Adipocyte (in vitro differentiated cells): ENCODE measurements around the gene KRTAP22-1.

Source experiments
- DNase-seq: peaks from one replicate; pipeline ENCODE4 v3.0.0-alpha.2; 2015; ENCODE audit warnings: low read depth
- H3K27me3 ChIP-seq: replicated peaks from 2 replicates; pipeline ENCODE4 v1.7.0; 2013; ENCODE audit warnings: mild to moderate bottlenecking, low read length, moderate library complexity; ENCODE audit not compliant: control insufficient read depth, insufficient read depth
- H3K36me3 ChIP-seq: 2 replicates; pipeline ENCODE4 v1.7.0; 2013; ENCODE audit warnings: low read length, mild to moderate bottlenecking, moderate library complexity; ENCODE audit not compliant: control insufficient read depth, insufficient read depth, severe bottlenecking
- H3K4me1 ChIP-seq: 2 replicates; pipeline ENCODE4 v1.7.0; 2013; ENCODE audit warnings: mild to moderate bottlenecking, low read length, moderate library complexity; ENCODE audit not compliant: control insufficient read depth, insufficient read depth
- H3K4me3 ChIP-seq: 2 replicates; pipeline ENCODE4 v1.7.0; 2013; ENCODE audit warnings: mild to moderate bottlenecking, low read length, moderate library complexity
- H3K9ac ChIP-seq: 2 replicates; pipeline ENCODE4 v1.7.0; 2013; ENCODE audit warnings: mild to moderate bottlenecking, low read length, moderate library complexity
- H3K9me3 ChIP-seq: 2 replicates; pipeline ENCODE4 v1.7.0; 2013; ENCODE audit warnings: mild to moderate bottlenecking, low read length, moderate library complexity; ENCODE audit not compliant: control insufficient read depth

KRTAP22-1 gene

DNA sequence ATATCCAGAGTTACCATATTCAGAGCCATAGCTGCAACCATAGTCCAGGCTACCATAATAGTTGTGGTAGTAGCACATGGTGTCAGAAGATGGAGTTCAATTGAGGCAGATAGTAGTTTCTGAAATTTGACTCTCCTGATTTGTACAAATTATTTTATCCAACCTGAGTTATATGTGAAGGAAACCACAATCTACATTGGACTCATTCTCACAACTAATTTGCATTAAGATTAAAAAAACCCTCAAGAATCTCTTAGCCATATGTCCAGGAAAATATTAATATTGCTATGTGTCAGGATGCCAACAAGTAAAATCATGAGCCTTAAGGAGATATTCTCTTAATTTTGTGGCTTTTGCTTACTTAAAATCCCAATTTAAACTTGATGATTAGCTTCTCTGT, 10.6 kb upstream of the KRTAP22-1 start, which contains the start of gene KRTAP22-2:
Gene KRTAP22-2 (minus strand): TSS at position 101 of the 400 bp plus-strand sequence.
- H3K36me3 ChIP-seq, result no peaks in the 10 kb centered on the region
- H3K9ac ChIP-seq, result no peak within 1 kb of the TSS
- no peaks in the 10 kb centered on the region for H3K27me3 ChIP-seq
- no peak for DNase-seq
- H3K4me3 ChIP-seq, result no peak within 1 kb of the TSS
- no peaks in the 10 kb centered on the region for H3K9me3 ChIP-seq
- no peaks in the 10 kb centered on the region for H3K4me1 ChIP-seq

DNA sequence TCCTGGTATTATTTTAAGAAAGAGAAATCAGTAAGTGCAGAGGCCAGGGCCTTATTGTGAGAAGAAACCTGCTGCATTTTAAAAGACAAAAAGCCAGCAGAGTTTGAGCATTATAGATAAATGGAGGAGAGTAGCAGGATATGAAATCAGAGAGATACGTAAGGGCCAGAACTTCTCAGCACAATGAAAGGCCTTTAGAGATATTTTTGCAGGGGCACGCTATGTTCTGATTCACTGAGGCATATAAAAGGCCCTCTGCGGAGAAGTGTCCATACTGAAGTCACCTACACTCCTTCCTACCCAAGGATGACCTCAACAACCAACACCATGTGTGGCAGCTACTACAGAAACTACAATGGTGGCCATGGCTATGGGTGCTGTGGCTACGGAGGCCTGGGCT, 8.7 kb upstream of the KRTAP22-1 start, which contains the start of gene KRTAP6-3:
Gene KRTAP6-3 (plus strand): TSS at position 301 of the 400 bp plus-strand sequence. CDS start 6 bp downstream, at position 307.
- Histone ChIP-seq H3K4me3 (no peak within 1 kb of the TSS), H3K27me3 (no peaks in the 10 kb centered on the region), H3K4me1 (no peaks in the 10 kb centered on the region), H3K36me3 (no peaks in the 10 kb centered on the region), H3K9me3 (no peaks in the 10 kb centered on the region), H3K9ac (no peak within 1 kb of the TSS)
- DNase-seq, result no peak

DNA sequence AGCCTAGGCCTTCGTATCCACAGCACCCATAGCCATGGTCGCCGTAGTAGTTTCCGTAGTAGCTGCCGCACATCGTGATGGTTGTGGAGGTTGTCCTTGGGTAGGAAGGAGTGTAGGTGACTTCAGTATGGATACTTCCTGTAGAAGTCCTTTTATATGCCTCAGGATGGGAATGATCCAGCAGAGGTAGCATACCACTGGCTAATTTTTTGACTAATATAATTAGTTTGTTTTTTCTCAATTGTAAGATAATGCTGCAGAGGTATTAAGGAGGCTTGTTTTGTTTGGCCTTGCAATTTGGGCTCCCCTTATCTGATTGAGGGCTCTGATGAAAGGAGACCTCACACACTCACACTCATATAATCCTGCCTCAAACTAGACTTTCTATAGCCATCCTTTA, 2.1 kb upstream of the KRTAP22-1 start, which contains the start of gene KRTAP6-2:
Gene KRTAP6-2 (minus strand): TSS at position 101 of the 400 bp plus-strand sequence. CDS start 28 bp downstream, at position 73.
- Histone ChIP-seq H3K27me3 (no peaks in the 10 kb centered on the region), H3K9me3 (no peaks in the 10 kb centered on the region)
- no peak for DNase-seq

GRCh38 chr21:30605968-30606367, 5.1 kb downstream of the KRTAP22-1 start:
- no peaks in the 10 kb centered on the region for H3K36me3 ChIP-seq
- H3K9me3 ChIP-seq, result no peaks in the 10 kb centered on the region
- DNase-seq, result no peak
- H3K9ac ChIP-seq, result no peak overlapping the region
- H3K4me3 ChIP-seq, result no peak overlapping the region
- H3K27me3 ChIP-seq, result no peaks in the 10 kb centered on the region
- H3K4me1 ChIP-seq, result no peaks in the 10 kb centered on the region

More for the DNA sequence above, 2.1 kb upstream of the KRTAP22-1 start, which contains the start of gene KRTAP6-2:
- Histone ChIP-seq H3K36me3 (no peaks in the 10 kb centered on the region), H3K4me3 (no peak within 1 kb of the TSS), H3K4me1 (no peaks in the 10 kb centered on the region), H3K9ac (no peak within 1 kb of the TSS)

DNA sequence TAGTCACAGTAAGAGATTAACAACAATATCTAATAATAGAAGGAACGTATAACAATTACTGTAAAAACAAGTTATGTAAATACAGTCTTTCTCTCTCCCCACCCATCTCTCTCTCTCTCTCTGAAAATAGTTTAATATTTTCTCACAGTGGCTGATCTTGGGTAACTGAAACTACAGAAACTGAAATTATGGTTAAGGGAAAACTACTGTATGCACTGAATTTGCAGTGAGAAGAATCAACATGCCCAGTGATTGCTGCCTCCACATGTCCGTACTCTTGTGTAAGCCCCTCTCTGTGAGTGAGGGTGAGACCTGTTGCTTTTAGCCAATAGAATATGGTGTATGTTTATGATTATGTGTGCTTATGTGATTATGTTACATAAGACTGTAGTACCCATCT, 11.2 kb downstream of the KRTAP22-1 start:
- no peak for DNase-seq
- Histone ChIP-seq H3K9ac (no peak overlapping the region), H3K27me3 (no peaks in the 10 kb centered on the region), H3K4me3 (no peak overlapping the region), H3K4me1 (no peaks in the 10 kb centered on the region), H3K36me3 (no peaks in the 10 kb centered on the region), H3K9me3 (no peaks in the 10 kb centered on the region)

DNA sequence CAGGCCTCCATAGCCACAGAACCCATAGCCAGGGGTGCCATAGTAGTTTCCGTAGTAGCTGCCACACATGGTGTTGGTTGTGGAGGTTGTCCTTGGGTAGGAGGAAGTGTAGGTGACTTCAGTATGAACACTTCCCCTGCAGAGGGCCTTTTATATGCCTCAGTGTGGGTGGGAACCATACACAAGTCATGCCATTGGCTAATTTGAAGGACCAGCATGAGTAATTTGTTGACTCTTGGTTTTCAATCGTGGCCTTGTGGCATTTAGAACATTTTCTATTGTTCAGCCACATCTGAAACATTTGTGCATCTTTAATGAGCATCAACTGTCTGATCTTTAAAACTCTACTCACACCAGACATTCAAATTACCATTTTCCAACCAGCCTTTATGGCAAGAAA, 12.9 kb downstream of the KRTAP22-1 start, which contains the start of gene KRTAP6-1:
Gene KRTAP6-1 (minus strand): TSS at position 95 of the 400 bp plus-strand sequence. CDS start 26 bp downstream, at position 69.
- Histone ChIP-seq H3K36me3 (no peaks in the 10 kb centered on the region), H3K27me3 (no peaks in the 10 kb centered on the region), H3K4me3 (no peak within 1 kb of the TSS), H3K4me1 (no peaks in the 10 kb centered on the region), H3K9ac (no peak within 1 kb of the TSS), H3K9me3 (no peaks in the 10 kb centered on the region)
- no peak for DNase-seq

DNA sequence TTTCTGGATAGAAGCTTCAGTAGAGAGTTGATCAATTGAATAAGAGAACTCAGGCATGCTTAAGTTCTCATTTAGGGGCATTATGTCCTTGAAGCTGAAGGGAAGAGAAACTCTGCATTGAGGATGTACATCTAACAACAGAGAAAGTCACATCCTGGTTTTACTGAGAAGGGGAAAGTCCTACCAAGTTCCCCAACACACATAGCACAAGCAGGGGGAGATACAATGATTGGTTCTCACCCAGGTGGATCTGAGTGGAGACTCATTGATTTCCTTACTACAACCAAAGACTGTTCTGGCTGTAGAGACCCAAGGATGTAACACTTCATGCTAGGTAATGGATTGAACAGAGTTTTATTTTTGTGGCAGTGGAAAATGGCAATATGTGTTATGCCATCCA, 14.3 kb downstream of the KRTAP22-1 start:
- no peak overlapping the region for H3K9ac ChIP-seq
- H3K4me3 ChIP-seq, result no peak overlapping the region
- H3K36me3 ChIP-seq, result no peaks in the 10 kb centered on the region
- DNase-seq, result no peak
- H3K27me3 ChIP-seq, result no peaks in the 10 kb centered on the region
- H3K9me3 ChIP-seq, result no peaks in the 10 kb centered on the region
- H3K4me1 ChIP-seq, result no peaks in the 10 kb centered on the region

GRCh38 chr21:30616125-30616524, 15.2 kb downstream of the KRTAP22-1 start, which contains the start of gene KRTAP20-1:
TSS of gene KRTAP20-1 (plus strand) at chr21:30616425. CDS start at chr21:30616455, 30 bp downstream.
- Histone ChIP-seq H3K4me3 (no peak within 1 kb of the TSS), H3K9me3 (no peaks in the 10 kb centered on the region), H3K9ac (no peak within 1 kb of the TSS), H3K4me1 (no peaks in the 10 kb centered on the region), H3K27me3 (no peaks in the 10 kb centered on the region), H3K36me3 (no peaks in the 10 kb centered on the region)
- no peak for DNase-seq

- H3K4me1 ChIP-seq, result no peaks in the 10 kb centered on the region
Measured at GRCh38 chr21:30620080-30620479, 19.2 kb downstream of the KRTAP22-1 start.

GRCh38 chr21:30620522-30620921, 19.6 kb downstream of the KRTAP22-1 start, which contains the start of gene KRTAP20-4:
TSS of gene KRTAP20-4 (plus strand) at chr21:30620627.
- DNase-seq, result no peak

More at GRCh38 chr21:30620080-30620479, 19.2 kb downstream of the KRTAP22-1 start:
- DNase-seq, result no peak
- no peak overlapping the region for H3K9ac ChIP-seq
- H3K9me3 ChIP-seq, result no peaks in the 10 kb centered on the region
- H3K36me3 ChIP-seq, result no peaks in the 10 kb centered on the region
- H3K27me3 ChIP-seq, result no peaks in the 10 kb centered on the region
- H3K4me3 ChIP-seq, result no peak overlapping the region

GRCh38 chr21:30623362-30623761, 22.5 kb downstream of the KRTAP22-1 start:
- H3K27me3 ChIP-seq, result no peaks in the 10 kb centered on the region
- no peaks in the 10 kb centered on the region for H3K9me3 ChIP-seq
- peaks cover 5% of the 10 kb centered on the region for H3K4me1 ChIP-seq
- DNase-seq, result no peak
- no peak overlapping the region for H3K4me3 ChIP-seq
- H3K36me3 ChIP-seq, result no peaks in the 10 kb centered on the region
- H3K9ac ChIP-seq, result no peak overlapping the region

More at GRCh38 chr21:30620522-30620921, 19.6 kb downstream of the KRTAP22-1 start, which contains the start of gene KRTAP20-4:
- no peak within 1 kb of the TSS for H3K4me3 ChIP-seq
- no peak within 1 kb of the TSS for H3K9ac ChIP-seq
- no peaks in the 10 kb centered on the region for H3K9me3 ChIP-seq
- no peaks in the 10 kb centered on the region for H3K36me3 ChIP-seq
- H3K27me3 ChIP-seq, result no peaks in the 10 kb centered on the region
- H3K4me1 ChIP-seq, result peaks cover 3% of the 10 kb centered on the region
